Dermis blood vessel endothelial cell (primary cell): ENCODE results near the gene PATJ. TPM values are rescaled to one million over a fixed set of nuclear protein-coding genes. Genes with fewer than 3 reads are reported as not detected.
"Not testable (repeated sequence)": the region's sequence is repeated elsewhere in the genome, so short reads cannot be mapped to it uniquely, and the experiment has no call there.

ENCODE experiments used
- DNase-seq: peaks from one replicate; pipeline ENCODE4 v3.0.0; 2010
- total RNA-seq: library from RNA; depleted of rRNA; stranded (reverse); fragments of >200 nt; gene quantifications from 2 replicates; pipeline ENCODE4 v1.2.3, GENCODE V29; 2014

PATJ gene
- total RNA-seq, 1 donor from 2014 or later = 5.4 TPM

GRCh38 chr1:61818992-61819391, 76.7 kb downstream of the PATJ start:
- no peak for DNase-seq

- DNase-seq = no peak
Measured at GRCh38 chr1:61819421-61819820, 77.1 kb downstream of the PATJ start.

GRCh38 chr1:61825393-61825792, 83.1 kb downstream of the PATJ start:
- DNase-seq = no peak

DNA sequence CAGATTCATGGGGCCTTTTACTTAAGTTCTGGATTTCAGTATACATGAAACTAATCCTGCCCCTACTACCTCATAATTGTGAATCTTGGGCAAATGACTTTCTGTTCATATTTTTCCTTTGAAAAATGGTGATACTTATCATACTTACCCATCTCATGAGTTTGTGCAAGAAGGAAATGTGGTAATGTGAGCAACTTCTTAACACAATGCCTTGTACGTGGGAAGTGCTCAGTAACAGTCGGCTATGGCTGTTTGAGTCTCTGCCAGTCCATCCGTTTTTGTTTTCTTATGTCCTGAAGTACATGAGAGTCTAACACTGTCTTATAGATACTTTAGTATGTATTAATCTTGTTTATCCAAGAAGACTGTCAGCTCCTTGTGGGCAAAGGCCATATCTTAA, 86.5 kb downstream of the PATJ start:
- peak; percentile 83 for DNase-seq

GRCh38 chr1:61836649-61837048, 94.4 kb downstream of the PATJ start:
- no peak for DNase-seq

DNA sequence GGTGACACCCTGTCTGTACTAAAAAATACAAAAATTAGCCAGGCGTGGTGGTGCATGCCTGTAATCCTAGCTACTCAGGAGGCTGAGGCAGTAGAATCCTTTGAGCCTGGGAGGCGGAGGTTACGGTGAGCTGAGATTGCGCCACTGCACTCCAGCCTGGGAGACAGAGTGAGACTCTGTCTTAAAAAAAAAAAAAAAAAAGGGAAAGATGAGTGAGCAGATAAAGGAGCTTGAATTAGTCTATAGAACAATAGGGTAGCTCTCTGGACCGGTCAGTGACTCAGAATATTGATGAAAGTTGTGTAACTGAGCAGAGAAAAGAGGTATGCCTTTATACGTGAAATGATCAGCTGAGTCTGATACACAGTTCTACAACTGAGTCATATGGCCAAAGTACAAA, 95.3 kb downstream of the PATJ start:
- DNase-seq = peak; percentile 34

DNA sequence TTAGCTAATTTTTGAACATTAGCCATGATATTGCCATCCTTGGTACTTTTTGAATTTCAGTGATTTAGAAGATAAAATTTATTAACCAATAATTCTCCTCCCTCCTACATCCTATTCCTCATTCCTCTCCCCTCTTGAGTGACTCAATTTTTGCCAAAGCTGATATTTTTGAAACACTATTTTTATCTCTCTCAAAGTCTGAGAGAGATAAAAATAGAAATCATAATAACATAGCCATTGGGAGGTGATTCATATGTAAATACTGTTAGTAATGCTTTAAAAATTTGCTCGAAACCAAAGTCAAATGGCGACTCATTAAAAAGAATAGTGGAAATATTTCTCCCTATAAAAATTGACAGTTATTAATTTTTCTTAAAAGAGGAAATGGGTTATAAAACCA, 97.4 kb downstream of the PATJ start:
- peak; percentile 28 for DNase-seq

GRCh38 chr1:61842036-61842435, 99.8 kb downstream of the PATJ start:
- no peak for DNase-seq

GRCh38 chr1:61842863-61843514, 100.7 kb downstream of the PATJ start:
- DNase-seq = peak; percentile 45

DNA sequence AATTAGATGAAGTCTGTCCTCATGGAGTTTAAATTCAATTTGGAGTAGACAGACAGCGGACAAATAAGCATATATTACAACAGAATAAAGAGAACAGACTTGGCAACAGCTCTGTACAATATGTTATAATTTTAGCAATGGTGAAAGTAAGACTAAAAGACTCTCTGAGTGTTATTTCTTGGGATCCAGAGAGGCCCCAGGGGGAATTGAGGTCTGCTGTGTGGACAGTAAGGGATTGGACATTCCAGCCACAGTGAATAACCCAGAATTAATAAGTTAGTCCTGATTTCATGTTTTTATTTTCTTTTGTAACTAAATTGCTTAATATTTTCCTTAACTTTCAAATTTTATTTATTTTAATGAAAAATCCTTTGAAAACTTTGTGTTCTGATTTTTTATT, 101.7 kb downstream of the PATJ start:
- DNase-seq = no peak

DNA sequence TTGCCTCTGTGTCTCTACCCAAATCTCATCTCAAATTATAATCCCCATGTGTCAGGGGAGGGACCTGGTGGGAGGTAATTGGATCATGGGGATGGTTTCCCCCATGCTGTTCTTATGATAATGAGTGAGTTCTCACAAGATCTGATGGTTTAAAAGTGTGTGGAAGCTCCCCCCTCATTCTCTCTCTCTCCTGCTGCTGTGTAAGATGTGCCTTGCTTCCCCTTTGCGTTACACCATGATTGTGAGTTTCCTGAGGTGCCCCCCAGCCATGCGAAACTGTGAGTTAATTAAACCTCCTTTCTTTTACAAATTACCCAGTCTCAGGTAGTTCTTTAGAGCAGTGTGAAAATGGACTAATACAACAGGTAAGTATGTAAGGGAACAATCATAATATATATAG, 102.4 kb downstream of the PATJ start:
- not testable (repeated sequence) for DNase-seq

- no peak for DNase-seq
Measured at GRCh38 chr1:61851235-61851634, 109.0 kb downstream of the PATJ start.

DNA sequence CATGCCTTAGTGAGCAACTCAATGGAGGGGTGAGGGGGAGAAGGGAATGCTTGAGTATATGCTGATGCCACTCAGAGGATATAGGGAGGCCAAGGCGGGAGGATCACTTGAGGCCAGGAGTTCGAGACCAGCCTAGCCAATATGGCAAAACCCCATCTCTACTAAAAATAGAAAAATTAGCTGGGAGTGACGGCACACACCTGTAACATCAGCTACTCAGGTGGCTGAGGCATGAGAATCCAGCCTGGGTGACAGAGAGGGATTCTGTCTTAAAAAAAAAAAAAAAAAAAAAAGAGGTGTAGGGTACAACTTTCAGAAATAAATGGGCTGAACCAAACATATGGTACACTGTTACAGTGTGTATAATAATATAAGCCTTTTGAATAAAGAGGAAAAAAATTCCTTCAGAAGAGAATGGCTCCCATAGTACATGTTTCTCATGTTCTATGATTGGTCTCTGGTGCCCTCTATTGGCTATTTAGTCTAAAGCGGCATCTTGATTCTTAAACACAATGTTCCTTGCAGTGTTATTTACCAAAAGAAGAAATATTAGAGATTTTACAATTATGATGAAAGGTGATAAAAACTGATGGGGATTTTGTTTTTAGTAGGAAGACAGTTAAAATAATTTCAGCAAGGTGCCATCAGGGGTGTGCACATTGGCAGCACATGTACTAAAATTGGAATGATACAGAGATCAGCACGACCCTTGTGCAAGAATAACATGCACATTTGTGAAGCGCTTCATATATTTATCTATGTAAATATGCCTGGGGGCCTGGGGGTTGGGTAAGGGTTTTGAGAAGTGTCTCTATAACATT, 109.8 kb downstream of the PATJ start:
- DNase-seq = peak; percentile 86

- peak; percentile 53 for DNase-seq
Measured at GRCh38 chr1:61852670-61853015, 110.4 kb downstream of the PATJ start.

GRCh38 chr1:61853583-61853982, 111.3 kb downstream of the PATJ start:
- peak; percentile 52 for DNase-seq

- DNase-seq = no peak
Measured at GRCh38 chr1:61864489-61864888, 122.2 kb downstream of the PATJ start.

DNA sequence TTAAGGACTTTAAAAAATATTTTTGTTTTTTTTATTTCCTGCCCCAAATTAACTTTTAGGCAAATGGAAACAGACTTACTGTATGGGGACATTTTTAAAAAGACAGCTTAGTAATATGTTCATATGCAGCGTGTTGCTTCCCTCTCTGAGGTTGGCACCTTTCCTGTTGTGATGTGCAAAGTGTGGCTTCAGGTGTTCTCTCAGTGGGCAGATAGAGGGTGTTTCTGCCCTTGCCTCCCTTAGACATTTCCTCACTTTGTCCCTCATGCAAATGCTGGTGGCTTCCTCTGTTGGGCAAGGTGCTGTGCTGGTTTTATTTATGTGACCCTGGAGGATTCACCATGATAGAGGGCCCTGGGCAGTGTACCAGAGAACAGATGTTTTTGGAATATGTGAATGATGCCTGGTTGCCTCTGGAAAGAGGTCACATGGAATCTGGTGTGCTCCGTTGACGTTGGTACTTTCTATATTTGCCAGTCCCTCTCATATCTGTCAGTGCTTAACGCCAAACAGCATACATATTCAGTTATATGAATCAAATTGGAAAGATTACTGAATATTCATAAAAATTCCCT, 123.5 kb downstream of the PATJ start:
- no peak for DNase-seq

DNA sequence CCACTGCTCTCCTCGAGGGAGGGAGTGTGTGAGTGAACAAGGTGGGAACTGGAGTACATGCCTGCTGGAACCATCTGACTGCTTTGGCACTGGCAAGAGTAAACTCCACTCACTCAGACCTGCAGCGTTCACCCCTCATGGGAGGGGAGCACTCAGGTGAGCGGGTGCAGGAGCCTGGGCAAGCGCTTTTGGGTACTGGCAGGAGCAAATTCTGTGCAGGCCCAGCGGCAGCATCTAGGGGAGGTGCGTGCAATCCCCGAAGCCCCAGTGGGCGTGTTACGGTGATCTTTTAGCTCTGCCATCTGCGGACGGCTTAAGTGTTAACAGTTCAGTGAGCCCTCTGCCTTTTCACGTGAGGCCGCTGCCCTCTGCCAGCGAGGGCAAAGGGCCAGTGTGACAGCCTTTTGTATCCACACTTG, 127.4 kb downstream of the PATJ start:
- no peak for DNase-seq

GRCh38 chr1:61872206-61872605, 129.9 kb downstream of the PATJ start:
- no peak for DNase-seq

- no peak for DNase-seq
Measured at GRCh38 chr1:61873581-61873980, 131.3 kb downstream of the PATJ start.

- no peak for DNase-seq
Measured at GRCh38 chr1:61873994-61874393, 131.7 kb downstream of the PATJ start.

DNA sequence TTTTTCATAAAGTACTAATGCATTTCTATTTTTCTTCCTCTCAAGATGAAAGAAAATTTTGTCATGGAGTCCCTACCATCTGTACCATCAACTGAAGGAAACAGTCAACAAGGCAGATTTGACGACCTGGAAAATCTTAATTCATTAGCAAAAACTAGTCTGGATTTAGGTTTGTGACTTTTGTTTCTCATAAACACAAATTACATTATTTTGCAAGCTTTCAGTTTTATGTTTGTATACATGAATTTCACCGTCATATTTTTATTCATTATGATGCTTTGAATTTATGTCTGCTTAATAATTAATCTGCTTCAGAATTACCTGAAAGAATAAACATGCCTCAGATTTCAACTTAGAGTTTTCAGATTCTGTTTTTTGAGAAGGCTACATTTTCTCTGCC, 132.9 kb downstream of the PATJ start:
- no peak for DNase-seq

DNA sequence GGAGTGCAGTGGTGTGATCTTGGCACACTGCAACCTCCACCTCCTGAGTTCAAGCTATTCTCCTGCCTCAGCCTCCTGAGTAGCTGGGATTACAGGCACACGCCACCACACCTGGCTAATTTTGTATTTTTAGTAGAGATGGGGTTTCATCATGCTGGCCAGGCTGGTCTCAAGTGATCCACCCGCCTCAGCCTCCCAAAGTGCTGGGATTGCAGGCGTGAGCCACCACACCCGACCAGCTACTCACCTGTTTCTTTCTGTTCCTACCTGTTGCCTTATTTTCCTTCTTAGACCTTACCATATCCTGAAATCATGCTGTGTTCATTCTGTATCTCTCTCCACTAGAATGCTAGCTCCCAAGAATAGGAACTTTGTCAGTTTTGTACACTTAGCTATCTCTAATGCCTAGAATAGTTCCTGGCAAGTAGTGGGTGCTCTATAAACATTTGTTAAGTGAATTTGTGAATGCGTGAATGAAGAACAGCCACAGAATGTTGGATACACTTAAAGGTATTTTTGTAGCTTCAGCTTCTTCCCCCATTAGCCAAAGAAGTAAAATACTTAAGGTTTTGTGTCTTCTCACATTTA, 137.7 kb downstream of the PATJ start:
- not testable (repeated sequence) for DNase-seq
